K562 (cell line): Measurements from ENCODE around the gene HEXIM2. TPM values are rescaled to one million over a fixed set of nuclear protein-coding genes. Genes with fewer than 3 reads are reported as not detected.
A peak's percentile ranks its signal among the peaks of the same experiment; 100 is the strongest.

Source experiments
- ATAC-seq: fragments of 200-7000 bp; cut with Tn5 transposase; 3 replicates; pipeline ENCODE4 v1.9.1; 2020; ENCODE audit warnings: moderate library complexity
- BruUV-seq: library from RNA; stranded (reverse); fragments of 400-500 nt; replicated peaks from 2 replicates; lab custom pipeline; 2021; lab: Mats Ljungman, UMichigan
- CTCF ChIA-PET: fragments of 300-600 bp; formaldehyde crosslinking; extraction: SDS; loops from one replicate; lab custom pipeline; 2021; ENCODE audit warnings: low intra/inter-chr PET ratio; lab: Yijun Ruan, JAX
- POLR2A ChIA-PET: fragments of 300-600, 350-650 bp; sonication (Branson Sonifier 250); formaldehyde crosslinking; extraction: SDS; loops from one replicate; lab custom pipeline; 2021; ENCODE audit warnings: antibody characterized with exemption, inconsistent platforms; lab: Yijun Ruan, JAX
- DNase-seq, 4 experiments: peaks; one replicate each; pipeline versions ENCODE4 v3.0.0 to v3.0.0-alpha.2; 2011 to 2018; ENCODE audit warnings: low spot score in 3 of 4, mixed read lengths in 3 of 4; ENCODE audit errors: extremely low read depth in 1 of 4
- FAIRE-seq: peaks from 2 replicates; lab custom pipeline; 2011; peaks lifted over from hg19 to GRCh38; lab: Jason Lieb, UNC
- H2AFZ ChIP-seq: 2 replicates; pipeline ENCODE4 v1.6.0; 2011; ENCODE audit warnings: low read depth, low read length, control low read depth, inconsistent platforms
- H3K27ac ChIP-seq: fragments of 200-600 bp; 3 replicates; pipeline ENCODE4 v1.8.0; 2011; ENCODE audit warnings: low read depth, mild to moderate bottlenecking, control low read depth, inconsistent platforms, low read length, moderate library complexity, mixed read lengths; ENCODE audit errors: extremely low read depth
- H3K27me3 ChIP-seq, 2 experiments: fragments of 300-600 bp in 1 of 2; 2 replicates in 1 of 2; 3 replicates in 1 of 2; pipeline versions ENCODE4 v1.6.0 to v1.8.0; 2011; ENCODE audit warnings: inconsistent platforms in 2 of 2, low read length in 2 of 2, mild to moderate bottlenecking in 1 of 2, mixed read lengths in 1 of 2, moderate library complexity in 1 of 2; ENCODE audit not compliant: control insufficient read depth in 2 of 2, insufficient read depth in 2 of 2
- H3K36me3 ChIP-seq: fragments of 300-600 bp; 3 replicates; pipeline ENCODE4 v1.8.0; 2011; ENCODE audit warnings: mild to moderate bottlenecking, low read length, inconsistent platforms; ENCODE audit not compliant: control insufficient read depth, insufficient read depth
- H3K4me1 ChIP-seq, 2 experiments: fragments of 200-600 bp in 1 of 2; replicated peaks in 1 of 2; 2 replicates in 1 of 2; 3 replicates in 1 of 2; pipeline versions ENCODE4 v1.5.1 to v1.8.0; 2011; ENCODE audit warnings: inconsistent platforms in 2 of 2, low read length in 2 of 2, mild to moderate bottlenecking in 1 of 2, mixed read lengths in 1 of 2, moderate library complexity in 1 of 2; ENCODE audit not compliant: control insufficient read depth in 2 of 2, insufficient read depth in 2 of 2
- H3K4me2 ChIP-seq: 2 replicates; pipeline ENCODE4 v1.6.1; 2011; ENCODE audit warnings: low read length, control low read depth, inconsistent platforms, mixed read lengths; ENCODE audit not compliant: insufficient read depth
- H3K4me3 ChIP-seq: fragments of 200-600 bp; sonication (generic), shearing (Covaris generic); 2 replicates; pipeline ENCODE4 v1.5.1; 2016; ENCODE audit warnings: control low read depth, inconsistent platforms
- H3K79me2 ChIP-seq: fragments of 200-600 bp; 3 replicates; pipeline ENCODE4 v1.8.0; 2011; ENCODE audit warnings: low read length, inconsistent platforms; ENCODE audit not compliant: control insufficient read depth, insufficient read depth
- H3K9ac ChIP-seq, 2 experiments: 2 replicates each; pipeline versions ENCODE4 v1.6.0 to v1.6.1; 2011; ENCODE audit warnings: low read depth in 2 of 2, low read length in 2 of 2, control low read depth in 1 of 2, inconsistent platforms in 1 of 2, mild to moderate bottlenecking in 1 of 2, mixed read lengths in 1 of 2; ENCODE audit not compliant: insufficient read depth in 1 of 2
- H3K9me1 ChIP-seq: one replicate; pipeline ENCODE4 v1.6.0; 2011; ENCODE audit warnings: inconsistent platforms, mild to moderate bottlenecking, low read length, moderate library complexity; ENCODE audit not compliant: control insufficient read depth, insufficient read depth
- H3K9me3 ChIP-seq: replicated peaks from 2 replicates; pipeline ENCODE4 v1.5.1; 2011; ENCODE audit warnings: low read depth, low read length, inconsistent platforms; ENCODE audit not compliant: control insufficient read depth, insufficient read depth
- H4K20me1 ChIP-seq: replicated peaks from 2 replicates; pipeline ENCODE4 v1.6.1; 2011; ENCODE audit warnings: low read length, inconsistent platforms, mixed read lengths; ENCODE audit not compliant: control insufficient read depth, insufficient read depth
- HCFC1 ChIP-seq: IDR thresholded peaks from 2 replicates; pipeline ENCODE4 v1.6.1; 2012; ENCODE audit warnings: low read depth, low read length, improper control_type of control experiment
- HLTF ChIP-seq: fragments of 450-650 bp; IDR thresholded peaks from 2 replicates; pipeline ENCODE4 v1.6.1; 2016
- MAFG ChIP-seq: fragments of 450-650 bp; conservative IDR thresholded peaks from 2 replicates; pipeline ENCODE4 v1.6.1; 2016; ENCODE audit warnings: missing genetic modification characterization, missing compliant biosample characterization
- MCM2 ChIP-seq: fragments of 450-650 bp; IDR thresholded peaks from 2 replicates; pipeline ENCODE4 v1.6.1; 2017; ENCODE audit warnings: low read depth, mild to moderate bottlenecking
- MED1 ChIP-seq: sonication (generic); formaldehyde crosslinking; IDR thresholded peaks from 2 replicates; pipeline ENCODE4 v1.8.1; 2023; ENCODE audit warnings: missing genetic modification reagents, borderline replicate concordance
- MEF2A ChIP-seq: IDR thresholded peaks from 2 replicates; pipeline ENCODE4 v1.6.1; 2011; ENCODE audit warnings: low read depth, mild to moderate bottlenecking, low read length, moderate library complexity; ENCODE audit not compliant: control insufficient read depth
- PYGO2 ChIP-seq: fragments of 450-650 bp; IDR thresholded peaks from 2 replicates; pipeline ENCODE4 v1.6.1; 2016; ENCODE audit warnings: mild to moderate bottlenecking, missing genetic modification characterization, moderate library complexity, missing compliant biosample characterization
- TEAD1 ChIP-seq, 2 experiments: fragments of 450-650 bp in 1 of 2; sonication (generic) in 1 of 2; formaldehyde crosslinking; IDR thresholded peaks; 2 replicates each; pipeline versions ENCODE4 v1.4.0 to v1.8.0; 2020 to 2022; ENCODE audit warnings: mild to moderate bottlenecking in 2 of 2, missing genetic modification reagents in 1 of 2
- THRA ChIP-seq: fragments of 450-650 bp; IDR thresholded peaks from 2 replicates; pipeline ENCODE4 v1.6.1; 2017; ENCODE audit warnings: mild to moderate bottlenecking, moderate library complexity
- TSC22D4 ChIP-seq: fragments of 450-650 bp; IDR thresholded peaks from 2 replicates; pipeline ENCODE4 v1.6.1; 2016; ENCODE audit warnings: missing genetic modification characterization, missing biosample characterization, control low read depth
- ZBTB17 ChIP-seq: fragments of 450-650 bp; formaldehyde crosslinking; IDR thresholded peaks from 2 replicates; pipeline ENCODE4 v1.4.0; 2020; ENCODE audit warnings: mild to moderate bottlenecking
- ZC3H8 ChIP-seq: fragments of 450-650 bp; IDR thresholded peaks from 2 replicates; pipeline ENCODE4 v1.6.1; 2017
- ZNF133 ChIP-seq: fragments of 250-450 bp; sonication (Bioruptor Pico); IDR thresholded peaks from 2 replicates; pipeline ENCODE4 v1.4.0; 2020; ENCODE audit warnings: mild to moderate bottlenecking
- ZNF311 ChIP-seq: fragments of 250-450 bp; sonication (Bioruptor Pico); IDR thresholded peaks from 2 replicates; pipeline ENCODE4 v1.4.0; 2020; ENCODE audit warnings: mild to moderate bottlenecking, moderate library complexity
- ZNF408 ChIP-seq: fragments of 250-450 bp; sonication (Bioruptor Pico); IDR thresholded peaks from 2 replicates; pipeline ENCODE4 v1.4.0; 2020; ENCODE audit warnings: low read depth, mild to moderate bottlenecking, moderate library complexity
- ZNF644 ChIP-seq: fragments of 200-800 bp; sonication (Bioruptor generic); IDR thresholded peaks from 2 replicates; pipeline ENCODE4 v1.6.1; 2016; ENCODE audit warnings: low read depth, missing genetic modification characterization, missing compliant biosample characterization
- ZNF785 ChIP-seq: fragments of 250-450 bp; sonication (Bioruptor Pico); IDR thresholded peaks from 2 replicates; pipeline ENCODE4 v1.4.0; 2020; ENCODE audit warnings: mild to moderate bottlenecking
- WGBS: fragments of 100-300 bp; shearing (Covaris generic); methylation state at CpG from one replicate; pipeline ENCODE4 v1.1.6; 2016; ENCODE audit warnings: low coverage, mixed read lengths; ENCODE audit not compliant: insufficient coverage; ENCODE audit errors: missing lambda C conversion rate; 5-methylcytosine and 5-hydroxymethylcytosine counted together
- in situ Hi-C: fragments of 300-500 bp; cut with MboI; formaldehyde crosslinking; loops from 4 replicates; pipeline ENCODE4 v1.15.0; 2018; ENCODE audit warnings: inconsistent platforms, mixed read lengths
- intact Hi-C: fragments of 100-400 bp; cut with micrococcal nuclease; formaldehyde crosslinking; loops from 2 replicates; pipeline ENCODE4 v1.14.2; 2022
- polyA plus RNA-seq, 8 experiments: library from polyadenylated mRNA; depleted of rRNA in 4 of 8; stranded (reverse) in 5 of 8; unstranded in 3 of 8; fragments of >200 nt; fragmentation: Nextera tagmentation in 2 of 8; fragmentation: Illumina TruSeq in 1 of 8; extraction: Ambion mirVana in 2 of 8; extraction: Trizol in 1 of 8; gene quantifications; 2 replicates each; pipeline versions ENCODE4 v1.2.1 to v1.2.3, GENCODE V29; 2011 to 2014; ENCODE audit warnings: inconsistent platforms in 1 of 8, missing spikeins in 1 of 8
- total RNA-seq, 7 experiments: library from RNA; depleted of rRNA in 6 of 7; stranded (reverse); fragments of >200 nt in 6 of 7; fragmentation: Illumina TruSeq in 2 of 7; extraction: Trizol in 2 of 7; gene quantifications; 2 replicates each; pipeline versions ENCODE4 v1.2.1 to v1.2.3, GENCODE V29; 2011 to 2021; ENCODE audit warnings: low replicate concordance in 1 of 7

The HEXIM2 gene
- total and polyA plus RNA-seq, 9 of the 15 experiments (the other 6 are each of a cell fraction or from before 2014, with no cell fraction given): 0.69 to 3.4 (median 1.1) TPM; not detected in 2

GRCh38 chr17:45136846-45137560 is 24.7 kb upstream of the HEXIM2 start:
- peaks cover 7% of the 10 kb centered on the region; the same call in 1 of the 3 replicates for H3K79me2 ChIP-seq
- no peak overlapping the region for H3K27ac ChIP-seq
- no peaks in the 10 kb centered on the region for H3K9me1 ChIP-seq
- no peaks in the 10 kb centered on the region; the same call in 1 of the 2 replicates for H3K9me3 ChIP-seq
- no peaks in the 10 kb centered on the region for H3K27me3 ChIP-seq
- TF ChIP-seq PYGO2: no peak
- TF ChIP-seq TSC22D4 (tag): no peak
- TF ChIP-seq HCFC1: no peak
- TF ChIP-seq MAFG (tag): no peak
- no peak for TF ChIP-seq ZC3H8
- no peak for TF ChIP-seq ZNF408 (CRISPR knock-in tag)
- no peak for TF ChIP-seq MCM2
- no peak for TF ChIP-seq THRA
- TF ChIP-seq ZNF133 (CRISPR knock-in tag): no peak
- no peak for TF ChIP-seq ZNF311 (CRISPR knock-in tag)
- no peak for TF ChIP-seq ZNF785
- TF ChIP-seq TEAD1 (CRISPR knock-in tag; IDR thresholded peaks at IDR 0.05): no peak
- TF ChIP-seq ZBTB17: no peak
- no peak for TF ChIP-seq ZNF644 (tag)
- no peak for TF ChIP-seq HLTF
- no peak for TF ChIP-seq MEF2A
- TF ChIP-seq MED1: no peak
- FAIRE-seq (no peak), ATAC-seq (no peak), DNase-seq (no peak)
- no peaks in the 10 kb centered on the region for H4K20me1 ChIP-seq
- whole genome bisulfite sequencing: 62% methylated on average over 11 of the region's 12 CpGs
- no peak overlapping the region for H2AFZ ChIP-seq
- peaks cover 7 to 36% of the 10 kb centered on the region in 2 experiments for H3K4me1 ChIP-seq
- intact Hi-C loops: loop anchor here (5.0 kb wide), 1 partner anchor 250 kb away; no protein-coding TSS in a partner anchor
- no peaks in the 10 kb centered on the region for H3K36me3 ChIP-seq
- in situ Hi-C loops: loop anchor here (5.0 kb wide), 1 partner anchor 60 kb away; no protein-coding TSS in a partner anchor
- ChIA-PET CTCF (interaction anchor here (1.4 to 6.2 kb wide), 3 partner anchors 15 to 249 kb away, joined by 5 to 165 read pairs (median 29); no protein-coding TSS in a partner anchor), POLR2A (interaction anchor here (1.0 to 7.1 kb wide), 4 partner anchors 13 to 56 kb away, joined by 3 to 119 read pairs (median 4); partner anchors contain the start of gene HEXIM1)
- no peak overlapping the region for H3K4me3 ChIP-seq
- H3K9ac ChIP-seq: peak overlapping the region in 1 of 2 experiments; percentile 33; a peak in 1 of 4 replicates
- no peak overlapping the region for H3K4me2 ChIP-seq
- no TSS peak for BruUV-seq
